GM06990 (cell line): ENCODE measurements around the gene AK4.

ENCODE experiments used
- DNase-seq: peaks from one replicate; pipeline ENCODE4 v3.0.0-alpha.2; 2011; ENCODE audit not compliant: insufficient read length; ENCODE audit errors: extremely low read depth
- H3K27me3 ChIP-seq: replicated peaks from 2 replicates; pipeline ENCODE4 v1.6.0; 2011; ENCODE audit warnings: low read length; ENCODE audit not compliant: control insufficient read depth, insufficient read depth
- H3K36me3 ChIP-seq: 2 replicates; pipeline ENCODE4 v1.5.1; 2011; ENCODE audit warnings: low read length; ENCODE audit not compliant: control insufficient read depth, insufficient read depth
- H3K4me3 ChIP-seq: replicated peaks from 2 replicates; pipeline ENCODE4 v1.5.1; 2011; ENCODE audit warnings: low read depth, mild to moderate bottlenecking, control low read depth, low read length
- CTCF ChIP-seq: IDR thresholded peaks from 2 replicates; pipeline ENCODE4 v1.5.1; 2011; ENCODE audit warnings: low read length, control low read depth, mild to moderate bottlenecking, inconsistent platforms; ENCODE audit not compliant: insufficient read depth, poor library complexity, severe bottlenecking

AK4 gene

GRCh38 chr1:65149351-65150107 lies 1.5 kb downstream of the AK4 start:
- TF ChIP-seq CTCF, result no peak

GRCh38 chr1:65150108-65150463 lies 2.1 kb downstream of the AK4 start:
- TF ChIP-seq CTCF, result no peak
- DNase-seq, result no peak
- no peaks in the 10 kb centered on the region for H3K27me3 ChIP-seq
- no peaks in the 10 kb centered on the region for H3K36me3 ChIP-seq
- no peak overlapping the region for H3K4me3 ChIP-seq

More at GRCh38 chr1:65149351-65150107, 1.5 kb downstream of the AK4 start:
- H3K4me3 ChIP-seq, result peak overlapping the region; percentile 64
- DNase-seq, result no peak
- H3K36me3 ChIP-seq, result no peaks in the 10 kb centered on the region
- H3K27me3 ChIP-seq, result no peaks in the 10 kb centered on the region

GRCh38 chr1:65150583-65151263 lies 2.7 kb downstream of the AK4 start:
- no peak for TF ChIP-seq CTCF
- Histone ChIP-seq H3K36me3 (no peaks in the 10 kb centered on the region), H3K4me3 (no peak overlapping the region), H3K27me3 (no peaks in the 10 kb centered on the region)
- no peak for DNase-seq

GRCh38 chr1:65151641-65152040 lies 3.6 kb downstream of the AK4 start:
- Histone ChIP-seq H3K27me3 (no peaks in the 10 kb centered on the region), H3K4me3 (no peak overlapping the region), H3K36me3 (no peaks in the 10 kb centered on the region)
- DNase-seq, result no peak
- TF ChIP-seq CTCF, result no peak

GRCh38 chr1:65153635-65154034 lies 5.6 kb downstream of the AK4 start:
- no peak overlapping the region for H3K4me3 ChIP-seq
- no peak for TF ChIP-seq CTCF
- no peaks in the 10 kb centered on the region for H3K36me3 ChIP-seq
- DNase-seq, result no peak
- no peaks in the 10 kb centered on the region for H3K27me3 ChIP-seq
